ENCODE measurements around the gene LRRC8D. TPM values are rescaled to one million over a fixed set of nuclear protein-coding genes. Genes with fewer than 3 reads are reported as not detected.

Gene LRRC8D
- total and polyA plus RNA-seq, 2 of the 4 experiments (the other 2 are of a cell fraction) = 34.1 to 35.3 TPM

DNA sequence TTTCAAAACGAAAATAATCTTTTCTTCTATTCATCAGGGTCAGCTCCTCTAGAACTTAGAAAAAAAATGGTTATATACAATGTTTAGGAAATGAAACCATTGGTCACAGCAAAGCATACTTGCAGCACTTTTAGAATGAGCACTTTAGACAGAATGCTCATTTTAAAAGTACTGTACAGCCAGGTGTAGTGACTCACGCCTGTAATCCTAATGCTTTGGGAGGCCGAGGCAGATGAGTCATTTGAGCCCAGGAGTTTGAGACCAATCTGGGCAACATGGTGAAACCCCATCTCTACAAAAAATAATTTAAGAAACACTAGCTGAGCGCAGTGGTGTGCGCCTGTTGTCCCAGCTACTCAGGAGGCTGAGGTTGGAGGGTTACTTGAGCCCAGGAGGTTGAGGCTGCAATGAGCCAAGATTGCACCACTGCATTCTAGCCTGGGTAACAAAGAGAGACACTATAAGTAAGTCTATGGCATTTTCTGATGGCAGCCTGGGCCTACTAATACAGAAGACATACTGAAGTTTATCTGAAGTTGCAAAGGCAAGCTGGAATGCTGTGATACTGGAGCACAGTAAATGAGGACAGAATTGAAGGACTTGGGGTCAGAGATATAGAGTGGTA is 125.1 kb downstream of the LRRC8D start:
- peak overlapping the region; percentile 39; the same call in 1 of the 2 replicates for H3K27ac ChIP-seq (ENCODE audit: insufficient read depth, low read length)
- 0 out of 2 replicates have a peak overlapping the region, but pooled peaks have one; percentile 40 for H3K4ac ChIP-seq (ENCODE audit: low read depth, low read length)
- intact Hi-C loops (cut with micrococcal nuclease) = no loop called here
- H4K91ac ChIP-seq (ENCODE audit: insufficient read depth, low read depth, low read length) = peak overlapping the region; percentile 57
- POLR2A ChIA-PET (ENCODE audit: unreplicated experiment) = interaction anchor here (0.6 kb wide), 1 partner anchor 1887 kb away, joined by 6 read pairs; no protein-coding TSS in a partner anchor
- no peaks in the 10 kb centered on the region for H3K79me1 ChIP-seq (ENCODE audit: low read depth in 1 of 2, low read length in 2 of 2)
- H2AK5ac ChIP-seq (ENCODE audit: low read depth, low read length) = no peak overlapping the region
- H3K4me3 ChIP-seq (ENCODE audit: insufficient read depth, low read depth, low read length) = no peak overlapping the region
- peak; percentile 85 for DNase-seq
- H3K14ac ChIP-seq (replicated peaks; ENCODE audit: low read depth, low read length) = 0 out of 2 replicates have a peak overlapping the region, but pooled peaks have one; percentile 40
- TF ChIP-seq MXI1 (IDR thresholded peaks at IDR 0.05; ENCODE audit: borderline replicate concordance, low read depth, low read length) (no peak), BHLHE40 (IDR thresholded peaks at IDR 0.05; ENCODE audit: low read depth, low read length) (peak; percentile 7; the same call in 1 of the 2 replicates), NFE2L2 (IDR thresholded peaks at IDR 0.05; ENCODE audit: low read depth, low read length) (no peak), FOS (IDR thresholded peaks at IDR 0.05; ENCODE audit: low read depth, low read length) (peak; percentile 60; the same call in 1 of the 2 replicates)
- H2BK15ac ChIP-seq (ENCODE audit: low read depth, low read length) = peak overlapping the region; percentile 7; the same call in 1 of the 3 replicates
- H3K18ac ChIP-seq (ENCODE audit: low read depth, low read length) = no peak overlapping the region
- H3K23ac ChIP-seq (ENCODE audit: low read depth, low read length) = no peak overlapping the region
- peak overlapping the region; percentile 65 for H2BK5ac ChIP-seq (ENCODE audit: low read depth, low read length, poor library complexity, severe bottlenecking)
- peaks cover 23% of the 10 kb centered on the region for H3K9me1 ChIP-seq (ENCODE audit: insufficient read depth, low read length)
- H2BK20ac ChIP-seq (ENCODE audit: low read depth, low read length) = peak overlapping the region; percentile 12; the same call in 1 of the 2 replicates
- peak overlapping the region in 1 of 2 experiments; percentile 50; a peak in 2 of 4 replicates for H4K8ac ChIP-seq (ENCODE audit: low read depth in 2 of 2, low read length in 2 of 2)
- H3K36me3 ChIP-seq (ENCODE audit: control insufficient read depth, insufficient read depth, low read length) = no peaks in the 10 kb centered on the region
- H2BK120ac ChIP-seq (ENCODE audit: low read depth, low read length) = no peak overlapping the region
- H3K9me3 ChIP-seq (ENCODE audit: control insufficient read depth, insufficient read depth, low read length) = peaks cover 2% of the 10 kb centered on the region
- H3K56ac ChIP-seq (ENCODE audit: extremely low read depth, insufficient read depth, low read length) = peak overlapping the region; percentile 38; the same call in 1 of the 2 replicates
- dilution Hi-C loops (cut with HindIII; ENCODE audit: low sequenced_read_pairs, unreplicated experiment) = no loop called here
- H3K27me3 ChIP-seq (ENCODE audit: control insufficient read depth, insufficient read depth, low read length) = no peaks in the 10 kb centered on the region
- in situ Hi-C loops (cut with MboI; ENCODE audit: low sequenced_read_pairs) = no loop called here
- no peak overlapping the region for H2AK9ac ChIP-seq (replicated peaks; ENCODE audit: low read depth, low read length, poor library complexity)
- CTCF ChIA-PET = interaction anchor here (0.6 kb wide), 1 partner anchor 316 kb away, joined by 3 read pairs; no protein-coding TSS in a partner anchor
- no peaks in the 10 kb centered on the region for H4K20me1 ChIP-seq (ENCODE audit: insufficient read depth, low read length)
- BruUV-seq (replicated peaks) = no TSS peak
- WGBS, 2 experiments (ENCODE audit: extremely low coverage in 2 of 2, insufficient read length in 1 of 2) = 0% methylated on average over 1 of the region's 5 CpGs; no CpG with 5 or more reads in 1 of the 2 experiments
- peak; percentile 40 for ATAC-seq (ENCODE audit: low read depth)
- peaks cover 21% of the 10 kb centered on the region for H3K4me1 ChIP-seq (ENCODE audit: control insufficient read depth, insufficient read depth, low read length)
- no peak overlapping the region for H2AFZ ChIP-seq (replicated peaks; ENCODE audit: low read length, poor library complexity)
- H4K5ac ChIP-seq (ENCODE audit: low read depth, low read length) = no peak overlapping the region
- H3K4me2 ChIP-seq (ENCODE audit: low read depth, low read length) = no peak overlapping the region
- H3K9ac ChIP-seq (ENCODE audit: low read depth, low read length) = no peak overlapping the region
